Glutamatergic neuron (in vitro differentiated cells): Measurements from ENCODE around the gene RPAP3. TPM values are rescaled to one million over a fixed set of nuclear protein-coding genes. Genes with fewer than 3 reads are reported as not detected.

Experiments used
- DNase-seq: peaks from one replicate; pipeline ENCODE4 v3.0.0; 2022
- H3K27ac Mint-ChIP-seq: one replicate; pipeline ENCODE4 v1.8.0; 2020; ENCODE audit warnings: mild to moderate bottlenecking, mixed read lengths, inconsistent platforms; ENCODE audit not compliant: unreplicated experiment
- H3K27me3 Mint-ChIP-seq: one replicate; pipeline ENCODE4 v1.8.0; 2020; ENCODE audit warnings: mild to moderate bottlenecking, moderate library complexity, mixed read lengths, inconsistent platforms; ENCODE audit not compliant: unreplicated experiment
- H3K36me3 Mint-ChIP-seq: one replicate; pipeline ENCODE4 v1.8.0; 2020; ENCODE audit warnings: mild to moderate bottlenecking, mixed read lengths, inconsistent platforms; ENCODE audit not compliant: unreplicated experiment
- H3K4me1 Mint-ChIP-seq: one replicate; pipeline ENCODE4 v1.8.0; 2020; ENCODE audit warnings: mild to moderate bottlenecking, low read depth, mixed read lengths, inconsistent platforms; ENCODE audit not compliant: unreplicated experiment
- H3K4me3 Mint-ChIP-seq: one replicate; pipeline ENCODE4 v1.8.0; 2020; ENCODE audit warnings: mild to moderate bottlenecking, mixed read lengths, inconsistent platforms; ENCODE audit not compliant: unreplicated experiment
- H3K9me3 Mint-ChIP-seq: one replicate; pipeline ENCODE4 v1.8.0; 2020; ENCODE audit warnings: mild to moderate bottlenecking, moderate library complexity, mixed read lengths, inconsistent platforms; ENCODE audit not compliant: unreplicated experiment
- CTCF ChIP-seq: fragments of 200-600 bp; sonication (generic); IDR thresholded peaks from one replicate; pipeline ENCODE4 v1.5.0; 2021; ENCODE audit not compliant: partially characterized antibody, unreplicated experiment
- total RNA-seq: library from RNA; stranded (reverse); fragmentation: NEBNext Ultra II Directional; extraction: Animal tissue kit (Norgen Biotek cat#: 25700); gene quantifications from one replicate; pipeline ENCODE4 v1.2.1, GENCODE V29; 2021; ENCODE audit not compliant: unreplicated experiment

Gene RPAP3
- total RNA-seq, 1 donor from 2014 or later = 29.5 TPM

- TF ChIP-seq CTCF = no peak
- Mint-ChIP-seq H3K9me3 (no peaks in the 10 kb centered on the region), H3K27me3 (peaks cover 1% of the 10 kb centered on the region), H3K4me1 (peaks cover 2% of the 10 kb centered on the region), H3K4me3 (no peak overlapping the region), H3K27ac (no peak overlapping the region), H3K36me3 (no peaks in the 10 kb centered on the region)
- DNase-seq = no peak
These were observed 53.2 kb downstream of the RPAP3 start for GRCh38 chr12:47652521-47653234.

- DNase-seq = peak; percentile 53
- Mint-ChIP-seq H3K9me3 (no peaks in the 10 kb centered on the region), H3K4me1 (peaks cover 2% of the 10 kb centered on the region), H3K4me3 (no peak overlapping the region), H3K27me3 (peaks cover 1% of the 10 kb centered on the region), H3K27ac (no peak overlapping the region), H3K36me3 (no peaks in the 10 kb centered on the region)
- peak; percentile 77 for TF ChIP-seq CTCF
These were observed 54.2 kb downstream of the RPAP3 start for GRCh38 chr12:47651368-47652254.

GRCh38 chr12:47650469-47650868 is 55.4 kb downstream of the RPAP3 start:
- Mint-ChIP-seq H3K4me1 (peaks cover 2% of the 10 kb centered on the region), H3K27ac (no peak overlapping the region), H3K4me3 (no peak overlapping the region), H3K9me3 (no peaks in the 10 kb centered on the region), H3K36me3 (no peaks in the 10 kb centered on the region), H3K27me3 (peaks cover 1% of the 10 kb centered on the region)
- no peak for DNase-seq
- TF ChIP-seq CTCF = no peak

- H3K9me3 Mint-ChIP-seq = no peaks in the 10 kb centered on the region
- peaks cover 2% of the 10 kb centered on the region for H3K4me1 Mint-ChIP-seq
- no peaks in the 10 kb centered on the region for H3K36me3 Mint-ChIP-seq
- no peak overlapping the region for H3K27ac Mint-ChIP-seq
- DNase-seq = no peak
- no peak overlapping the region for H3K4me3 Mint-ChIP-seq
- H3K27me3 Mint-ChIP-seq = peaks cover 1% of the 10 kb centered on the region
- TF ChIP-seq CTCF = no peak
These were observed 56.4 kb downstream of the RPAP3 start for GRCh38 chr12:47649381-47649780.
